Measurements from ENCODE around the gene CITED1.
"Not testable (repeated sequence)": the region's sequence is repeated elsewhere in the genome, so short reads cannot be mapped to it uniquely, and the experiment has no call there.

Gene CITED1, protein sequence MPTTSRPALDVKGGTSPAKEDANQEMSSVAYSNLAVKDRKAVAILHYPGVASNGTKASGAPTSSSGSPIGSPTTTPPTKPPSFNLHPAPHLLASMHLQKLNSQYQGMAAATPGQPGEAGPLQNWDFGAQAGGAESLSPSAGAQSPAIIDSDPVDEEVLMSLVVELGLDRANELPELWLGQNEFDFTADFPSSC

DNA sequence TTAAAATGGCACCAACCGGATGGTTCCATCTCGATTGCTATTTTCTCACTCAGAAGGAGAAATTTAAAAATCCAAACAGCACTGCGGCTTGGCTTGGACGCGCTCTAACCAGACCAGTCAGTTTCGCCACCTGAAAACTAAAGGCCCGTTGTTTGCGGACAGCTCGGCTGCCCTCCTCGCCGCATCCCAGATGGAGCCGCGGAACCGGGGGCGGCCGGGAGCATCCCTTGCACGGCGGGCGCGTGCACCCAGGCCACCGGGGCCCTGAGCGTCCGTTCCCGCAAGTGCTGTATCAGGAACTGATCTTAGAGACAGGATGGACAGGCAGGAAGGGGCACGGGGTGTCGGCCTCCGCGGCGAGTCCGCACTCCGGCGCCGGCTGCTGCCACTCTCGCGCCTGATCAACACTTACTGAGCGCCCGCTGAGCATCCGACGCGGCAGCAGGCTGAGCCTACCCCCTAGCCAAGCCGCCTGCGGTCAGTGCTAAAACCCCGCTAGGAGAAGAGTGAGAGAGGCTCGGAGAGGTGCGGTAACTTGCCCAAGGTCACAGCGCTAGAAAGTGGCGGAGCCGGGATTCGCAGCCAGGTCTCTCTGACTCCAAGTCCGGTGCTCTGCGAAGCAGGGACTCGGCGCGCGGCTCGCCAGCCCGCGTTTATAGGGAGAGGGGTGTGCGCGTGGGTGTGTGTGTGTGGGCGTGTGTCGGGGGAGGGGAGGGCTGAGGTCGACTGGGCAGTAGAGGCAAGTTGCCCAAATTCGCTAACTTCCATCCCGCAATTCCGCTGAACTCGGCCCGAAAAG lies at the start of gene CITED1:
Gene CITED1, minus strand, starts transcription at position 629 of the 799 bp plus-strand sequence. CDS start 3,045 bp downstream, outside the sequence.
- peak; percentile 54 for DNase-seq

DNA sequence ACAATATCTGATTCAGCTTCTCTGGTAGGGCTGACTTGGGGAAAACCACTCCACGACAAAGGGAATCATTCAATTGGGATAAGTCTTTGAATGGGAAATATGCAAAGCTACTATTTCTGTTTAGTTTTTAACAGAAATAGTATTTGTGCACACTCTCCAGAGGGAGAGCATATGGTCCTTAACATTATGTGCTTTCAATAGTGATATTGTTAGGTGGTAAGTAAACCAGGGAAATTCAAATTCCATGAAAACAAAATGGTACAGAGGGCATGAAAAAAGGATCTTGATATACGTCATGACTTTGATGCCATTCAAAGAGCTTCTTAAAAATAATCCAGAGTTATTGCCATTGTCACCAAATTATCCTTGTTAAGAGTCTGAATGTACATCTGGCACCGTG lies 47.1 kb upstream of the CITED1 start:
- no peak for DNase-seq

DNA sequence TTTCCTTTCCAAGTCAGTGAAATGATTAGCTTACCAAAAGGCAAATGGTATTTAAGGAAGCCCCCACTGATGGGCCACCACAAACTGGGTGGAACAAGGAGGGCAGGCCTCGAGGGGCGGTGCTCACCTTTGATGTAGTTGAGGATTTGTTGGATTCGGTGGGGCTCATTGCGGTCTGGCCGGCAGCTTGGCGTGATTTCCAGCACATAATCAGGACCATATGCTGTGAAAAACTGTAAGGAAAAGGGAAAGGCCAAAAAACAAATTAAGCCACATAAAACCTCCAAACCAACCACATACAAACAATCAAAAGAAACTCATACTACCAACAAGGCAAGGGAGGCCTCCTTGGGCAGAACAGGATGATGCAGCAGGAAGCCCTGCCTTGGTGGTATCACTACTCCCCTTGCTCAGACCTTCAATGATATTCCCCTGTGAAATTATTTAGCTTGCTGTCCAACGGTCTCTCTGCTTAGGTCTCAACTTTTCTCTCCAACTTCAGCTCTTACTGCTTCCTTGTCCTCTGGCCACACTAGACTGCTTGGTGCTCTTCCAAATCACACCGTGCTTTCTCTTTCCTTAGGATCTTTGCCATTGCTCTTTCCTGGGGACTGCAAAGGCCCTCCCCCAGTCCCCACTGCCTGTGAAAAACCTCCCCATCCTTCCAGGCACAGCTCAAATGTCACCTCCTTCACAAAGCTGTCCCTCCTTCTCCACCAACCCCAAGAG lies 46.1 kb upstream of the CITED1 start:
- DNase-seq, result no peak

DNA sequence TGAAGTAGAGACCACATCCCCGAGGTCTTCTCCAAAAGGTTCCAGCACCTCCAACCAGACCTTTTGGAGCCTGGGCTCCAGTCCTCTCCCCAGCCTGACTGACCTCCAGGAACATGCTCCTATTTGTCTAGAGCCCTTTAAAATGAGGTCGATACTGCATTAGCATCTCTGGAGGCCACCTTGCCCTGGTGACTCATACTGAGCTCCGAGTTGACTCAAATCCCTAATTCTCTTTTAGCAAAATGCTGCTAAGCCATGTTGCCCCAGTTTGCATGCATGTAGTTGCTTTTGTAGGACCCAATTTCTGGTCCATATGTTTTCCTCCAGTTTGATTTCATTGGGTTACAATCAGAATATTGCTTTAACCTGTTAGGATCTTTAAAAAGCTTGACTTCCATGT lies 43.5 kb upstream of the CITED1 start:
- DNase-seq, result peak; percentile 2

DNA sequence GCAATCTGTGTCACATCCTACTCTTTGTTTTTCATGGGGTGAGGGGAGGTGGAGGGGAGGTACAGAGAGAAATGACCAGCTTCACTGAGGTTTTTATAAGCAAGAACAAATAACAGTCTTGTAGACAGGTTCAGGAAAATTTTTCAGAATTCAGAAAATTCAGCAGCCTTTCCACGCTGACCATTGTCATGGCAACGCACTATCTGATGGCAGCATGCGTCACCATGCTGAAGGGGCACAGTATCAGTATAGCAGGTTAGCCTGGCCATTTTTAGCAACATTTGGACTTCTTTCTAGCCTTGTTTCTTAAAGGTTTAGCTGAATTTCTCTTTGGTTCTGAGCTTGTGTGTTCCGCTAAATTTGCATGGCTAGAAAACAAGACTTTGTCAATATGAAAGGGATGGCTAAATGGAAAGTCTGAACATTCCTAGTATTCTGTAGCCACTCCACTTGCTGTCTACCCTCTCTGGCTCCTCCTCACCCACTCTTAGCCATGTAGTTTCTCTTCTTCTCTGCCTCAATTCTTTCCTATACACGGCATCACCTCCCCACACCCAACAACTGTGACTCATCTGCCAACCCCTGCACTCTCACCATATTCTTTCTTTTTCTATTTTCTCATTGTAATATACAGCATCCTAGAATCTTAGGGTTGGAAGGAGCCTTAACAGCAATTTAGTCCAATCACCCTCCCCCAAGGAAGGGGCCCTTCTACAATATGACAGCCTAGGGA lies 42.7 kb upstream of the CITED1 start:
- DNase-seq, result no peak

DNA sequence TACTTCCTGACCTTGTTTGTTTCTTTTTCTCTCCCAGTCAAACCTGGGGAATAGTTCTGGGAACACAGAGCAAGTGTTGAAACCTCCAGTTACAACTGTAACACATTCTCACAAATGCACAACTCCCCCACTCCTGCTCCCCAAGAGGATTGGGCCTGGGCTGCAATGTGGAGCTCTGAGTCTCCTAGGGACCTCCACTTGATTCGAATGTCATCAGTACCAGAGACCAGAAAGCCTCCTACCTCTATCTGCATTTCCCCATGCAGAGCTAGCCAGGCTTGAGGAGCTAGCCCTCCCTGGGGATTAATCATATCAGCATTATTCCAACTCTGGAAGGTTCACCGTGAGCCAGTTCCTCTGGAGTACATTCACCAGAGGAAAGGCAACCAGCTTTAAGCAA lies 41.7 kb upstream of the CITED1 start:
- DNase-seq, result no peak

DNA sequence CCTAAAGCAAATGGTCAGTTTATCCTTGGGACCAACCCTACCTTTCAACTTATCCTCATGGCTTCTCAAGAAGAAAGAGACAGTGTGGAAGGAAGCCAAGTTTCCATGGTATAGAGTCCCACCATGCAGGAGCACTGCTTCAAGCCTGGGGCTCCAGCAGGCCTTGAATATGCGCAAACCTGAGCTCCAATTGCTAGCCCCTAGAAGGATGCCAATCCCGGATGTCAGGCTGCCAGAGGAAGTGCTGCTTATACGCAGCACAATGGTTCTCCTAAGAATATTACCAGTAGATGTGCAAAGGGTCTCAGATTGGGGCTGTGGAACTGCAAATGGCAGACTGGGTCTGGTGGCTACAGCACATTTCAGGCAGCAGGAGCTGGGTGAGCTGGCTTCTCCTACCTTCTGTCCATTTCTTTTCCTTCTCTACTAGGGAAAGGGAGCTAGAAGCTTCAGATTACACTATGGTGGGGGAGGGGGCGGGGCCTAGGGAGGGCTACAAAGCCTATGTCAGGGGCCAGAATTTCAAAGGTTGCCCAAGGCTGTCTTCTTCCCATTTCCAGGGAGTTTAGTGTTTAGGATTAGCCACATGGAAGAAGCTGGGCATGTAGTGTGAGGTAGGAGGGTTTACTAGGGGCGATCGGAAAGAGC lies 40.7 kb upstream of the CITED1 start:
- no peak for DNase-seq

DNA sequence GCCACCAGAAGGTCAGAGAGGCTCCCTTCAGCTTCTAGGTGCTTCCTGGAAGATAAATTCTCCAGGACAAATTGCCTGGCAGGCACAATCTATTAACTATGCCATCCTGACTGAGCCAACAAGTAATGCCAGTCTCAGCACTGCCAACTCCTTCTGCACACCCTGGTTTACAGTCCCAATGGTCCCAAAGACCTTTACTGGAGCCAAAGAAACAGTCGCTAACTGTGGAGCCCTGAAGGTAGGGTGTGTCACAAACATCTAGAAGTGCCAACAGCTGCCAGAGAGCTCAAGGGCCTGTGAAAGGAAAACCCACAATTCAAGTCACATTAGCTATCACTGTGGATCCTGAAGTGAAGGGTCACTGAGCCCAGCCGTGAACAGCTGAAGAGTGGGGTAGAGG lies 34.9 kb upstream of the CITED1 start:
- no peak for DNase-seq

DNA sequence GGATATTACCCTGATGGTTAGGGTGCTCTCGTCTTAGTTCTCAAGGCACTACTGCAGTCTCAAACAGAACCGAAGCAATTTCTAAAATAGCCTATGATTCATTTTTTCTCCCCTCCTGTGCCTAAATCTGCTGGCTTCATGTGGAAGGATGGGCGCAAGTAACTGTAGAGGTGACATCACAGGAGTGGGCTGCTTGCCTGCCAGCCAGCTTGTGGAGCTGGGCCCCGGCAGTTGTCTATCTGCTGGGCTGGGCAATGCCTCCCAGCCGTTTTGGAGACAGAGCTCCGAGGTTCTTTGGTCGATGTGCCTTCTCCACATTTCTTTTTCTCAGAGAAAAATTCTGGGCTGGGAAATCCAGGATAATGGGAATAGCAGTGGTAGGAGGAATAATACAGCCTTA lies 34.3 kb upstream of the CITED1 start:
- DNase-seq, result no peak

DNA sequence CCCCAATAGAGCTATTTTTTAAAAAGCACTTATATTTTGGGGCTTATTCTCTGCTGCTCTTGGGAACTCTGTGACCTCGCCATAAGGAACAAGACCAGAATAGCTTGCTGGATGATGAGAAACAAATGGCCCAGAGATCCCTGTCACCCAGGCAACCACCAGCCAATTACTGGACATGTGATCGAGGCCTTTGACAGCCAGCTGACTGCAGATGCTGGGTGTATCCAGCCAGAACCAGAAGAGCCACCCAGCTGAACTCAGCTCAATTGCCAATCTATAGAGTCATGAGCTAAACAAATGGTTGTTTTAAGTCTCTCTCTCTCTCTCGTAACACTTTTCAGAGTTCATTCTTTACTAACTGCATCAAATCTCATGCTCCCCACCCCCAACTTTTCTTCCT lies 24.4 kb upstream of the CITED1 start:
- peak; percentile 52 for DNase-seq

DNA sequence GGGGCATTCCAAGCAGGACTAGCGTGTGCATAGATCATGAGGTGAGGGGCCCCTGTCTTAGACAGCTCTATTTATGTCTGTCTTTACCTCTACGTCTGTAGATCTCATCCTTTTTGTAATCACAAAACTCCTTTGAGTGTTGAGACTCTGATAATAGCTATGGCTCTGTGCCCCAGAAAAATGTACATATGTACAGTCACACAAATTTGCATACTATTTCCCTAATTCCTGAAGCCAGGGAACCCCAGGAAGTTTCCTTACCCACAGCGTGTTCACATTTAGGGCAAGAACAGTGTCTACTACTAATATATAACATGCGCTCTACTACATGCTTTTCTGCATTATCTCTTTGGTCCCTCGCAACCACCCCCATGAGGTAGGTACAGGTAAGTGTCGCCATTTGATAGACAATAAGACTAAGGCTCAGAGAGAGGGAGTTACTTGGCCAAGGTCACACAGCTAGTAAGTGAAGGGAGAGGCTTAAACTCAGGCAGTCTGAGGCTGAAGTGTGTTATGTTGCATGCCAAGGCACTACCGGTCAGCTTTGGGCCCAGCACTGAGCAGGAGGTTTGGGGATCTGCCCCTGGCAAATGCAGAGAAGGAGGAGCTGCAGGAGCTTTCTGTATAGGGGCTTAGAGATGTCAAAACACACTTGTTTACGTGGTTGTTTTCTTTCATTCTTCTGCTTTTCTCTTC lies 21.0 kb upstream of the CITED1 start:
- no peak for DNase-seq

DNA sequence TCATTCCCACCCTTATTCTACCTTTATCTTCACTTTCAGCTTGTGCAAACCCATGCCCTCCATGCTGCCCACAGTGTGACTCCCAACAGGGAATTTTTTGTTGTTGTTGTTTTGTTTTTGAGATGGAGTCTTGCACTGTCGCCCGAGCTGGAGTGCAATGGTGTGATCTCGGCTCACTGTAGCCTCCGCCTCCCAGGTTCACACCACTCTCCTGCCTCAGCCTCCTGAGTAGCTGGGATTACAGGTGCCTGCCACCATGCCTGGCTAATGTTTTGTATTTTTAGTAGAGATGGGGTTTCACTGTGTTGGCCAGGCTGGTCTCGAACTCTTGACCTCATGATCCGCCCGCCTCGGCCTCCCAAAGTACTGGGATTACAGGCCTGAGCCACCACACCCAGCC lies 13.9 kb upstream of the CITED1 start:
- not testable (repeated sequence) for DNase-seq

DNA sequence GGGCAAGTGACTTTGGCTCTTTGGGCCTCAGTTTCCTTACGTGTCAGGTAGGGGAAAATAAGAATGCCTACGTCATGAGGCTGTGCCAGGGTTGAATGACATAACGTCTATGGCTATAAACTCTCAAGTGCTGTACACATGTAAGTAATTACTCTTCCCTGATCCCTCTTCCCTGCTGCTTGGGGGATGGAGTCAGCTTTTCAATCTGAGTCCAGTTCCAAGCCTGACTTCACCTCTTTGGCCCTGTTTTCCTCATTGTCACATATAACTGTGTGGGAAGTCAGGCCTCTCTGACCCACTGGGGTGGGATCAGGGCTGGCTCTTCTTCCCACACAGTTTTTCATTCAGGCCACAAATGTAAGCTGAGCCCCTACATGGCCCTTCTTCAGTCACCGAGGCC lies 11.4 kb upstream of the CITED1 start:
- DNase-seq, result no peak

DNA sequence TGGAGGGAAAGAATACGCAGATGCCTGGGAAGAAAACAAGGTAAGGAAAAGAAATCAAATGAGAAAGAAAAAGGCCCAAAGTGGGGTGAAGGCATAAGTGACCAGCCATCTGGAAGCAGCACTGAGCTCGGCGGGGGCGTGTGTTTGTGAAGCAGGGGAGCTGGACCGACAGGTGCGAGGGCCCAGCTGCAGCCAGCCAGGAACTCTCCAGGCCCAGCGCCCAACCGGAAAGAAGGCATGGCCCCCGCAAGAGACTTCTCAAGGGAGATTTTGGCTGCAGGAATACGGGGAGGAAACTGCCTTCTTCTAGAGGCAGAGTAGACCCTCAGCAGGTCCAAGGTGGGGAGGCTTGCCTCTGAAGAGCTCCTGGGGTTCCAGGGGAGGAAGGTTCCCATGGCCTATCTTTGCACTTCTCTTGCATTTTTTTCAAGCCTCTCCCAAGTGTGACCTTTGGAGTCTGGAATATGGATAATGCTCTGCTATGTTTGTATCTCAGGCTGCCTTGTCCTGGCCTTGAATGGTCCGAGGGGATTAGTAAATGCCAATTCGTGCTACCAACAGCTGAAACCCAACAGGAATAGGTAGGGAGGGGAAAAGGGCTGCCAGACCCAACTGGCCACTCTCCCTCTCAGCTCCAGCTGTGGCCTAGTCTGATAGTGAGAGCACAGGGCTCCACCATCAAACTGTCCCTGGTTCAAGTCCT lies 10.8 kb upstream of the CITED1 start:
- peak; percentile 72 for DNase-seq

DNA sequence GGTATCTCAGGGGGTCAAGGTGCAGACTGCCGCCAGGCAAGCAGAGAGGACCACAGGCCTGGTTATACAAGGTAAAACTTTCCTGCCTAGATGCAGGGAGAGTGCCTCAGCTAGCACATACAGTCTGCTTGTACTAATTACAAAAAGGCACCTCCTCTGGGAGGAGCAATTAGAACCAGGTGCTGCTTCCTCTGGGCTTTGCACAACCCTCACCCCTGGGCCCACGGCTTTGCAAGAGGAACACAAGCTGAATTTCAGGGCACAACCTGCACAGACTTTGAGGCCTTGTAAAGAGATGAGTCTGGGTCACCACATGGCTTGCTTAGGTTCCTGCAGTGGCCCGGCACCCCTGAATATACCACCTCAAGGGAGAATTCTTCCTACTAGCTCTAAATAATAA lies 9.2 kb upstream of the CITED1 start:
- peak; percentile 20 for DNase-seq

DNA sequence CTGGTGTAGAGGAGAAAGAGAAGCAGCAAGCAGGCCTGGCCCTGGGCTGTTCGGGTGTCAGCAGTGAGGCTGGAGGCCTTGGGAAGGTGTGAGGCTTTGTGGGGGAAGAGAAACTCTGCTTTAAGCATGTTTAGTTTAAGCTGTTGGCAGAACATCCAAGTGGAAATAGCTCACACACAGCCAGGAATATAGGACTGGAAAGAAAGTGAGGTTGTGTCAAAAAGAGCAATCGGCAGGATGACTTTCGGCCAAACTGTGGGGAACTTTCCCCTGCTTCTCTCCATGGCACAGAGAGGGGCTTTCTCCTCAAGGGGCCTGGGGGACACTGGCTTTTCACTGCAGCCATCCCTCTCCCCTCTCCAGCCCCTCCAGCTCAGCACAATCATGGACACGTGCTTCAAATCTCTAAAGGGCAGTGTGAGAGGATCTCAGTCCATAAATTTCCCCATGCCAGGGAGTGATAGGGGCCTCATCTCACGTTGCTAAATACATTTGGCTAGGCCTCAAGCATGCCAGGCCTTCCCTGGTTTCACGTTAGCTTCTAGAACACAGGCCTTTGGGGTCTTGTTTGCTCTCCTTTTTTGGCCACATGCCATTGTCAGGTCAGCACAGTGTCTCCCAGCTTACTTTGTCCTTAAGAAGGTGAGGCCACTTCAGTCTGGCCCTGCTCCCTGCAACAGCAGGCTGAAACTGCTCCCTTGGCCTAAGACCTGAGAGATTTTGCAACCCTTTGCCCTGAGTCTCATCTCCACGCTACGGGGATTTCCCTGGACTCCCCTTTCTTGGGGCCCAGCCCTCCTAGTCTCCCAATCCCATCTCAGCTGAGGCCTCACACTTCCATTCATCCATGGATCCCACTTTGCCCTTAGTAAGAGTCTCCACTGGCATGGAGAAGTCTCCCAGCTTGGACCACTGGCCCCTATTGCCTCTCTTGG lies 8.3 kb upstream of the CITED1 start:
- DNase-seq, result no peak

DNA sequence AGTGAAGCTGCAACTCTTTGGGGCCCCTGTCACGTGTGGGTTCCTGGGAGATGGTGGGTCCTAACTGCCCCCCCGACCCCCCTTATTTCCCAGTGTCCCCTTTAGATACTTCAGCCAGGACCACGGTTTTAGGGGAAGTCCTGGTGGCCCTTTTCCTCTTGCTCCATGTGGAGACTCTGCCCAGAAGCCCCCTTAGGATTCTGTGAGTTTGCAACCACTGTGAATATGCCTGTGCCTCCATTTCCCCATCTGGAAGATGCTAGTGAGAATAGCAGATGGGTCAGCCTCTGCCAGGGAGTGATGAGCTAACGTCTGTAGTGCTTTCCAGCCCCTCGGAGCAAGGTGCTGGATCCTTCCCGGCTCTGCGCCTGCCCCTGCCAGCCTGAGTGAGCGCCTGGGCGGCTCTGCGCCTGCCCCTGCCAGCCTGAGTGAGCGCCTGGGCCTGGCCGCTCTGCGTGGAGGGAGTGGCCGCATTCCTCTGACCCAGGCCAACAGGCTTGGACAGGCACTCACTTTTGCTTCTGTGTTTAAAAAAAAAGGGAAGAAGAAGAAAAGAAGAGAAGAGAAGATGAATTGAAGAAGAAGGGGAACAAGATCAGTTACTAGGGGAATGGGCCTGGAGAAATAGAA lies 6.7 kb upstream of the CITED1 start:
- DNase-seq, result no peak

DNA sequence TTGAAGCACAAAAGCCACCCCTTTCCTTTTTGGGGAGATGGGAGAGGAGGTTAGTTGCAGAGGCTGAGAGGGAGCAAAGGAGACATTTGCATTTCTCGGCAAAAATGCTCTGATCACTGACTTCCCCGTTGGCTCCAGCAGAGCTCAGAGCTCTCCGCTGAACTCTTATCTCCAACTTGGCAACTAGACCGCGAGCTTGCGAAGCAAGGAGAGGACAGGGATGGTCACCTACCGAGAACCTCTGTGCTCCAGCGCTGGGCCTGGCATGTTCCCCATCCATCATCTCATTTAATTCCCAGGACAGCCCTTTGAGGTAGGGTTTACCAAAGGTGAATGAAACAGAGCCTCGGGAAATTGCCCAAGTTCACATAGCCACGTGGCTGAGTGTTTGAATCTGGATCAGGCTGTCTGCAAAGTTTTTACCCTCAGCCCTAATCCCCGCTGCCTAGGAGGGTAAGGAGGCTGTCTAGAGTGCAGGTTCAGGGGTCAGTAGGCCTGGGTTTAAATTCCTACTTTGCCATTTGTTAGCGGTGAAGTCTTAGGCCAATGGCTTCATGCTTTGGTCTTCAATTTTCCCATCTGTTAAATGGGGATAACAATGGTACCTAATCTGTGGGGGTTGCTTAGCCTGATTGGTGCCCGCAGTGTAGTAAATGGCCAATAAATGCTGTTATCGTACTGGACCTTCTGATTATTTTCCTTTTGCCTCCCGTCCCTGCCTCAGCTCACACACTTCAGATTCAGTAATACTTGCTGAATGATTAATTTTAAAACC lies 3.8 kb upstream of the CITED1 start:
- peak; percentile 38 for DNase-seq
